H7 (cell line): ENCODE measurements around the gene RGS8. TPM values are rescaled to one million over a fixed set of nuclear protein-coding genes. Genes with fewer than 3 reads are reported as not detected.

ENCODE experiments used
- DNase-seq: peaks from one replicate; pipeline ENCODE4 v3.0.0; 2012
- H3K27me3 ChIP-seq: 2 replicates; pipeline ENCODE4 v1.6.0; 2011; ENCODE audit warnings: mild to moderate bottlenecking, low read length; ENCODE audit not compliant: control insufficient read depth, insufficient read depth
- H3K36me3 ChIP-seq: replicated peaks from 2 replicates; pipeline ENCODE4 v1.5.1; 2011; ENCODE audit warnings: low read length; ENCODE audit not compliant: control insufficient read depth, insufficient read depth
- H3K4me3 ChIP-seq: 2 replicates; pipeline ENCODE4 v1.5.1; 2011; ENCODE audit warnings: low read depth, mild to moderate bottlenecking, control low read depth, low read length, moderate library complexity; ENCODE audit not compliant: insufficient read depth
- total RNA-seq: library from RNA; depleted of rRNA; stranded (reverse); fragments of >200 nt; shearing (Covaris generic); gene quantifications from 2 replicates; pipeline ENCODE4 v1.2.3, GENCODE V29; 2014

RGS8 gene
- total RNA-seq, 1 experiment from 2014 or later = 14.2 TPM

DNA sequence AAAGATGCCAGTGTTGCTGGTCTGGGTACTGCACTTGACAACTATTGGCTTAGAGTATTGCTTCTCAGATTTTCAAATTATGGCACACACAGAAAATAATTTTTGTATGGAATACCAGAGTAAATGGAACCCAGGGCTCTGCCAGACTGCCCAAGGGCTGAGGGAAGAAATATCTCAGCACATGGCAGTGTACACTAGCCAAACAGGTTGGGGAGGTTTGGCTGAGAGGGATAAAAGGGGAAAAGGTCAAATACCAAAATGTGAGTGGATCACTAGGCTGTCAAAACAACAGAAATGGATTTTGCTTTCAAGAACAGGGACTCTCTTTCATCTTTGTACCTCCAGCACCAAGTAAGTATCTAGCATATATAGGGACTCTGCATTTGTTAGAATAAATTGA, 3.0 kb upstream of the RGS8 start:
- Histone ChIP-seq H3K27me3 (peaks cover 5% of the 10 kb centered on the region), H3K36me3 (no peaks in the 10 kb centered on the region), H3K4me3 (no peak overlapping the region)
- no peak for DNase-seq

DNA sequence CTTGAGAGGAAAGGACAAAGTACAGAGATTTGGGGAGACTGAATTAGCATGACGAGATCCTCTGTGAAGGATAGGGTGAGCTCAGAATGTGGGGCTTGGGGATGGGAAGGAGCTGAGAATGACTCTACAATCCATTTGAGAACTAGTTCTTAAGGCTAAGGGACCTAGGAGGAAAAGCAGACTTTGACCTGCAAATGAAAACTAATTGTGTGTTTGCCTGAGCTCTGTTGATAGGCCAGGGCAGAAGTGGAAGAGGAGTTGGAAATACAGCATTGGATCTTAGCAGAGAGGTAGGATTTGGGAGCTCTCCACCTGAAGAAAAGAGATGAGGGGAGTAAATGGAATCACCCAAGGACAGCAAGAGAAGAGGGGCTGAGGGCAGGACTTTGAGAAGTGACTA, 2.1 kb upstream of the RGS8 start:
- H3K4me3 ChIP-seq = no peak overlapping the region
- DNase-seq = no peak
- no peaks in the 10 kb centered on the region for H3K36me3 ChIP-seq
- peaks cover 5% of the 10 kb centered on the region for H3K27me3 ChIP-seq

DNA sequence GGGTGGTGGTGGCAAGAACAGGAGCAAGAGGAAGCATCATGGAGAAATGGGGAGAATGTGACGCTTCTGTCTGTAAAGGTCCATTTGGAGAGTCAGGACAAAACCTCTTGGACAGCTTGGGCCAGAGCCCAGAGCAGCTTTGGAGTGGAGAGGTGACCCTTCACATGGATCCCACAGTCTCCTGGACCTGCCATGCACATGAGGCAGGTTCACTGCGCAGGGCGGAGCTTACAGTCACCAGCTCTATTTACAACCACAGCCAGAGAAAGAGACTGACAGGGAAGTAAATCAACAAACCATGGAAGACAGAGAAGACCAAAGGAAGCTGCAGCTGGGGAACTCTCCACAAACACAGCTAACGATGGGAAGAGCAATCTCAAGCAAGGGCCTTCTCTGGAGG, 828 bp upstream of the RGS8 start:
- DNase-seq = no peak
- Histone ChIP-seq H3K4me3 (no peak overlapping the region), H3K27me3 (peaks cover 5% of the 10 kb centered on the region), H3K36me3 (no peaks in the 10 kb centered on the region)

DNA sequence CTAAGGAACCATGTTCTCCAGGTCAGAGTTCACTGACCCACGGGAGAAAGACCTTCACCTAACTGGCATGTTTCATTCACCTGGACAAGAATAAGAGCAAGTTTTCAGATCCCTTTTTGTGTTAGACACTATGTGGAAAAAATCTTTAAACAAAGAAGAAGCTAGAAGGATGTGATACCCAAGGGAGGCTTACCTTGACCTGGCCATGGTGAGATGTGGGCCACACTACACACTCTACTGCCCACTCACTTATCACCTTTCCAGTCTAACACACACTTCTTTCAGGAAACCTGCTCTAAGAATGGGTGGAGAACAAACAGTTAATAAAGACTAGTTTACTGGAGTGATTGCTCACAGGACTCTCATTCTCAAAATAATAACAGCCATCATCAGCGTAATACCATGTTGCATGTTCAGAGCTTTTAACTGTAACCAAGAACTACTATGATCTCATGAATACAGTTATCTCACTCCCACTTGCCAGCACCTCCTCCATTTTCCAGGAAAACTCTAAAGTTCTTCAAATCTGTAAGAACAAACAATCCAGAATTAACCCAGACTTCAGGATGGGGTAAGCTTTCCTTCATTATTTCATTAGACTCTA, 1.4 kb downstream of the RGS8 start:
- H3K36me3 ChIP-seq = no peaks in the 10 kb centered on the region
- DNase-seq = no peak
- peaks cover 5% of the 10 kb centered on the region for H3K27me3 ChIP-seq
- no peak overlapping the region for H3K4me3 ChIP-seq

DNA sequence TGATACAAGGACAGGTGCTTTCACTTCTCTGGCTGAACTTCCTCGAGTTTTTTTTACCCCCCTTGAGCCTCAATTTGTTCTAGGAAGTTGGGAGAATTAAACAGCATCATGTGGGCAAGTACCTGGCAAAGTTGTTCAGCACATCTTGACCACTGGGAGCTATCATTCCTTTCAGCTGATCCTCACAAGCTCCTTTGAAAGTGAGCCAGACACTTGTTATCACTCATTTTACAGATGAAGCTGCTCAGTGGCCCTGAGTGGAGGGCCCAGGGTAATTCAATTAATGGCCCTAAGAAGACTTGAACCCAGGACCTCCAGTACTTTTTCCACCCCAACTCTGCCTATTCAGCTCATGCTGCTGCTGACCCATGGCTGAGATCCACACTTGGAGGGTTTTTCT, 2.0 kb downstream of the RGS8 start:
- Histone ChIP-seq H3K27me3 (peaks cover 5% of the 10 kb centered on the region), H3K36me3 (no peaks in the 10 kb centered on the region), H3K4me3 (no peak overlapping the region)
- no peak for DNase-seq

DNA sequence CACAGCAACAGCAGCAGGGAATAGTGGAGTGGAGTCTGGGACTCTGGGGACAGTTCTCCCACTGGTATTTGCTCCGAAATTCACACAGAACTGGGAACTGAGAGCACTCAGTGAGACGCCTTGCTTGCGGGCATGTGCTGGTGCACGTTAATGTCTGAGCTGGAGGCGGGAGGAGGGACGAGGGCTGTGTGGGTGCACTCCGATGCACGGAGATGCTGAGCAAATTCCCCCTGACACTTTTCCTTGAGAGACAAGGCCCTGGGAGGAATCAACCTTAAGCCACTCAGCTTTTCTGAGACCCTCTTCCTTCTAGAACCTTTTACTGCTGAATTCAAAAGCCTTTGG, 2.8 kb downstream of the RGS8 start:
- Histone ChIP-seq H3K36me3 (no peaks in the 10 kb centered on the region), H3K27me3 (peaks cover 5% of the 10 kb centered on the region), H3K4me3 (no peak overlapping the region)
- DNase-seq = no peak

DNA sequence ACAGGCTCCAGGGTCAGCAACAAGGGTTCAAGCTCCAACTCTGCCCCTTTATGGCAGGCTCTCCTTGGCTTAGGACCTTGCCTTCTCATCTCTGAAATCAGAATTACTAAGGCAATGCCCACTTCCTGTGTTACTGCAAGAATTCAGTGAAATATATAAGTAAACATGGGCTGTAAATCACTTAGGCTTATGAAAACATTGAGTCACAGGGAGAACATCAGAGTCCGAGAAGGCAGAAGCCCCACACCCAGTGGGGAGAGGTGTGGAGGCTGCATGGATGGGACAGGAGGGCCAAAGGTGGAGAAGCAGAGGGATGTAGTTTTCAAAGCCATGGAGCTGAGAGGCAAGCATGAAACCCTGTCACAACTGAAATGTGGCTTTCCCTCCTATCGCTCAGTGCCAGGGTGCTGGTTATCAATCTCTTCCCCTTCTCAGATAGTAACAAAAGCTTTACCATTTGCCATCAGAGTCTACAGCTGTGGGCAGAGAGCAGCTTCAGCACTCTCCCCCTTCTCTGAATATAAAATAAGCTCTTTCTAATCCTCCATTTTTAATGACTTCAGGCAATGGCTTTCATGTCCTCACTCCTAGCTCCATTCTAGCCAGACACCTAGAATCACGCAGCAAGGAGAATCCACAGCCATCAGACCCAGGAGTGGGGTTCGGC, 3.4 kb downstream of the RGS8 start:
- H3K27me3 ChIP-seq = peaks cover 5% of the 10 kb centered on the region
- DNase-seq = no peak
- no peak overlapping the region for H3K4me3 ChIP-seq
- H3K36me3 ChIP-seq = no peaks in the 10 kb centered on the region

DNA sequence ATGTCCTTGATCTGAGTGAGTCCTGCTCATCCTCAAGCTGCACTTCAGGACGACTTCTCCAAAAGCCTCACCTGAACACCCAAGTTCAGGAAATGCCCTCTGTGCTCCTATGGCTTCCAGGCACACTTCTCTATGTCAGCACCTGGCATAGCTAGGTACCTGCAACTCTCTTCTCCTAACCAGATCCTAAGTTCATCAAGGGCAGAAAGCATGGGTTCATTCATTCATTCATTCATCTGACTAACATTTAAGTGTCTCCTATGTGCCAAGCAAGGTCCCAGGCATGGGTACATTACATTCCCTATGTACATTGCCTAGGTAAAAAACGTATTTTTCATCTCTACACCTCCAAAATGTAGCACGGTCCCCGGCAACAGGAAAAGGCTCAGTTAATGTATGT, 4.0 kb downstream of the RGS8 start:
- H3K4me3 ChIP-seq = no peak overlapping the region
- peaks cover 5% of the 10 kb centered on the region for H3K27me3 ChIP-seq
- DNase-seq = no peak
- no peaks in the 10 kb centered on the region for H3K36me3 ChIP-seq

DNA sequence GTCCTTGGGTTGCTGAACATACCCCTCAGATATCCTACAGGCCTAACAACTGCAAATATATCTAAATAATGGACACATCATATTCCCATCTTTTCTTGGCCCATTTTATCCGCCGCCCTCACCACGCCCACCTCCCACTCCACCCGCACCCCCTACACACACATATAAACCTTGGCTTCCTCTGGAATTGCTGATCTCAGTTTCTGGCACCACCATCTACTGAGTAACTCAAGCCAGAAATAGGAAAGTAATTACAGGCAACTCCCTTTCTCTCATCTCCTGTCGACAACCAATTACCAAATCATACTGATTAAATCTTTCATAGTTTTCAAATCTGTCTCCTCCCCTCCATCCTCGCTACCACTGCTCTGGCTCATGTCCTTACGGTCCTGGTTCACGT, 4.7 kb downstream of the RGS8 start:
- no peak for DNase-seq
- peaks cover 4% of the 10 kb centered on the region for H3K27me3 ChIP-seq

DNA sequence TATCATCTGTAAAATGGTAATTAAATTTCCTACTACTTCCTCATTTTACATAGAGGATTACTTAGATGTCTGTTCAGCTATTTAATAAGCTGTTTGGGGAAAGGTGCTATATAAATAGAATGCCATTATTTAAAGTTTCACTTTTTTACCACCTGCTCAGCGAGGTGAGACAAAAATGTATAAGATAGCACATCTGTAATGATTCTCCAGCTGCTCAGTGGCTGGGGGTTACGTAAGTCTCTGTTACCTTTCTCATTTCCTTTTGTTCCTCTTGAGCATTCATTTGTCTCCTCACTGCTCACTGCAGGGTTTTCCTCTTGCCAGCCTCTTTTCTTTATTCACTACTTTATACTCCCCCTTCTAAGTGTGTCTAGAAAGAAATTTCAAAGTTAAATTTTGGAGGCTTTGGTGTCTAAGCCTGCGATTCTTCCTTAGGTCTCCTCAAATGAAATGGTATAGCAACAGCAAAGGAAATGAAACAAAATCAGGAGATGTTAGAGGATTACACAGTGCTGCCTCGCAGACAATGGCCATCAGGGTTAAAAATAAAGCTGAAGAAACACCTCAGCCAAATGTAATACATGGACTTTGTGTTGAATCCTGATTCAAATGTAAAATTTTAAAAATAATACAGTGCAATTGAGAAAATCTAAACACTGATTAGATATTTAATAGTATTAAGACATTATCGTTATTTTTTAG, 6.8 kb downstream of the RGS8 start:
- Histone ChIP-seq H3K36me3 (no peaks in the 10 kb centered on the region), H3K27me3 (no peaks in the 10 kb centered on the region; the same call in 1 of the 2 replicates), H3K4me3 (no peak overlapping the region)
- DNase-seq = no peak

More for the DNA sequence above, 4.7 kb downstream of the RGS8 start:
- H3K36me3 ChIP-seq = no peaks in the 10 kb centered on the region
- no peak overlapping the region for H3K4me3 ChIP-seq

DNA sequence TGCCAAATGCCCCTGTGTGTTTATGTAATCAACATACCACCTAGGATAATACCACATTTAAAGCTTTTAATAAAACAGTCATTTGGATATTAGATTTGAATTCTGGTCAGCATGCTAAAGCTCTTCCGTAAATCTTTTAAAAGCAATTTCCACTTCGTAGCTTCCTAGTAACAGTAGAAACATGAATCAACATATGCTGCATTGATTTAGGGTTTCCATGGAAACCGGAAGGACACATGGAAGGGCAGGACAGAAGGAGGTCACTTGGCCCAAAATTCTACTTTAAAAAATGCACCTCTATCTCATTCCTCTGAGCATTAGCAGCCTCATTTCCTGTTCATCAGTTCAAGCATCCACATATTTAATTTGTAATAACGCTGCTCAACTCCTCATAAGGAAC, 8.1 kb downstream of the RGS8 start:
- DNase-seq = no peak
- Histone ChIP-seq H3K4me3 (no peak overlapping the region), H3K27me3 (no peaks in the 10 kb centered on the region; the same call in 1 of the 2 replicates), H3K36me3 (no peaks in the 10 kb centered on the region)

DNA sequence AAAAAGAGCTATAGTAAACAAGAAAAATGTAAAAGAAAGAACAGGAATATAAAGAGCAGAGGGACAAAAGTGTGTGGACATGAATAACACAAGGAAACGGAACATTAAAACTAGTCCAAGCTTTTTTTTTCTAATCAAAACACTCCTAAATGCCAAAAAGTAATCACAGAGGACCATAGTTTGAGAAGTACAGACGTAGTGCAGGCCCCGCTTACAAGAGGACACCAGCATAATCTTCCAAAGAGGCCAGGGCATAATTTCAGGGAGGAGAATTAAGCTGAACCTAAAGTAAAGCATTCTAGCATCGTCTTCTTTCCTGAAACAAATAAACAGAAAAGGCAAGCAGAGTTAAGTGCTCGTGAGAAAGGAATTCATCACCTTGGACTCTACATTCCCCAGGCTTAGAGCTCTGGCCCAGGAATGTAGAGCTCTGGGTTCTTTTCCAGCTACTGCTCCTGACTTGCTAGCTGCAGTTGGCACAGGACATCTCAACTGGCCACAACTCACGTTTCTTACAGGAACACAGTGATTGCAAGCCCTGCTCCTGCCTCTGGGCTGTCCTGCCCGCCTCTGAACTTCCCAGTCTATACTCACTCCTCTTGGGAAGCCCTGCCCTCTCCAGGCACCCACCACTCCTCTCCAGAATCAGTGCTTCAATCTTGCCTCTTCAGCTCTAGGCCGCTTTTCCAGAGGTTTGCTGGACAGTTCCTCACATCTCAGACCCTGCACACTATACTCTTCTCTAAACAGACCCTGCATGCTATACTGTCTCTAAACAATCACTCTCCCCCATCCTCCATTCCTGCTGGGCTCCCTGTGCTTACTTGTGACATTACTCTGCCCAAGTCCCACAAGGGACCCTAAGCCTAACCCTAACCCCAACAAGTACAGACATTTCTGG, 9.8 kb downstream of the RGS8 start:
- no peaks in the 10 kb centered on the region for H3K27me3 ChIP-seq
- DNase-seq = peak; percentile 38
- H3K36me3 ChIP-seq = no peaks in the 10 kb centered on the region
- H3K4me3 ChIP-seq = no peak overlapping the region

DNA sequence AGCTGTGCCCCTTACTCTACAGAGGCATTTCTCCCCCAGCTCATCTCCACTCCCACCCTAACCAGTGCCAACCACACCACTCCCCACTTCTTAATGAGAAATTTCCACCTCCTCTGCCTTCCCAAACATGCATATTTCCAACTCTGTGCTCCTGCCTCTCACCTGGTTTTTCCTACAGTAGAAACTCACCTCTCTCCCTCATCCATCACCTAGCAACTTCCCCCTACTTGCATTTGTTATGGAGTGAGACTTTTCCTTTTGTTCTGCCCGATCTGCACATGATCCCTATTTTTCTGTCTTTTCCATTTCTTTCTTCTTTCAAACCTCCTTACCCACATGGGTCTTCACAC, 11.9 kb downstream of the RGS8 start:
- Histone ChIP-seq H3K27me3 (no peaks in the 10 kb centered on the region), H3K36me3 (no peaks in the 10 kb centered on the region), H3K4me3 (no peak overlapping the region)
- DNase-seq = no peak

DNA sequence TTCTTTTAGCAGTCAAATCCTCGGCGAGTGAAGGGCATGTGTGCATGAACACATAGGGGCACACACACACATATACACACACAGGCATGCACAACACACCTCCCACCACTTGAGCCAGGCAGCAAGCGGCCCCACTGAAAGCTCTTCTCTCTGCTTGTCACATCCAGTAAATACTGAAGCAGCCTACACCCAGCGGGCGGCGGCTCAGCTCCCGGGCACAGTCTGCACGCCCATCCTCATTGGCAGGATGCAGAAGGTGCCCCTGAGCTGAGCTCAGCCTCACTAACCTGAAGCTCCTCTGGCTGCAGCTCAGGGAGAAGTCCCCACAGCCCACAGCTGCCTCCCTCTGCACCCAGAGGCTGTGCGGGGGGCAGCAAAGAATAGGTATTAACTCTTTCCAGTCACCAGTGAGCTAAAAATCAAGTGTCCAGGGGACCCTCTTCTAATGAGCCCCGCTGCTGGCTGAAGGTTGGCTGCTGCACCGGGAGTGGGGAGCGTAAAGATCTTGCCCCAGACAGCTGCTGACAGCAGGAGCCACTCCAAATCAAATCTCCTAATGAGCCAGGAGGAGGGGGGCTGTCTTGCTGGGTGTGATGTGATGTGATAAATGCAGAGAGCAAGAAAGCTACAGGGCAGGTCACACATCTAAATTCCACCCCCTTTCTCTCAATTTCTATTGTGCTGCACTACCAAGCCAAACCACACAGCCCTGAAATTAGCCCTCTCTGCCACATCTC, 12.5 kb downstream of the RGS8 start:
- DNase-seq = no peak
- no peaks in the 10 kb centered on the region for H3K36me3 ChIP-seq
- H3K27me3 ChIP-seq = no peaks in the 10 kb centered on the region
- H3K4me3 ChIP-seq = peak overlapping the region; percentile 13; the same call in 1 of the 2 replicates
